Measurements from ENCODE around the gene UBE2E2. TPM values are rescaled to one million over a fixed set of nuclear protein-coding genes. Genes with fewer than 3 reads are reported as not detected.

UBE2E2 gene
- total and polyA plus RNA-seq, 2 of the 13 experiments (the other 11 are each of a cell fraction or from before 2014, with no cell fraction given): 0.77 to 1.5 TPM

DNA sequence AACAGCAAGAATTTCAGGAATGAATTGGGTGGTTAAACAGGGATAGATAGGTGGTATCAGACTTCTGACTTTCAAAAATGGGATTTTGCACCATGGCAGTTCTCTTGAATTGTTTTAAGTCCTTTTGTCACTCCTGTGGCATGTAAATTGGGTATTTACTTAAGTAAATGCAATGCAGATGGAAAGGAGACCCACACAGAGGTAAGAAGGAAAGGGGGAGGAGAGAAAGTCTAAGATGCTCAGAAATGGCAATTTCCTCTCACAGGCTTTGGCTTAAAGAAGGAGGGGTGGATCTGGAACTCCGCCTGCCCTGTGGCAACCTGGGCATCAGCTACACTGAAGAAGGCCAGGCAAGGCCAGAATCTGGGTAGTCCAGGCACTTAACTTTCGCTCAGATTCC is 405.5 kb downstream of the UBE2E2 start:
- CTCF ChIA-PET (ENCODE audit: low intra/inter-chr PET ratio, low total read pairs): no interaction called here
- no TSS peak for BruUV-seq (replicated peaks)
- no peaks in the 10 kb centered on the region for H3K36me3 ChIP-seq (replicated peaks in 1 of 2; ENCODE audit: control insufficient read depth in 1 of 2, insufficient read depth in 2 of 2, low read length in 2 of 2)

DNA sequence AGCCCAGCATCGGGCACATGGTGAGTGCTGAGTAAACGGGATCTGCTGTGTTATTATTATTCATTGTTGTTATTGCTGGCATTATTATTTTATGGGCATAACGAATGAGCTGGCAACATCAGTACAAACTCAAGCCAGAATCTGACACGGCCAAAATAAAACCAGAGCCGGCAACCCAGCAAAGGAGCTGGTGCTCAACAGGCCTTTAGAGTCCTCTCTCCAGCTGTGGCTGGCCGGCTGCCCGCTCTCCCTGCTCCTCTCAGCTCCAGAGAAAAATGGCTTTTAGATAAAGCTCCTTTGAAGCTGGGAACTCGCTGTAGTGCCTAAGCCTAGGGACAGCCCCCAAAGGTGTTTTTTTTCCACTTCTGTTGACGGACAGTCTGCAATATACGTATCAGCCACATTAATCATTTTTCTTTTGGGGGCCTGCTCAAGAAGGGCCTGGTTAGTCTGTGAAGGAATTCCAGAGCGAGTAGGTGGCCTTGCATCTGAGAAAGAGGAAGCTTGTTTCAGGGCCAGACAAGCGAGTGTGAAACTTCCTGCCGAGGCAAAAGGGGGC is 408.7 kb downstream of the UBE2E2 start:
- Histone ChIP-seq H3K36me3 (replicated peaks in 1 of 2; ENCODE audit: control insufficient read depth in 1 of 2, insufficient read depth in 2 of 2, low read length in 2 of 2) (no peaks in the 10 kb centered on the region), H3K79me2 (ENCODE audit: insufficient read depth, low read length) (no peaks in the 10 kb centered on the region), H3K27me3 (ENCODE audit: control insufficient read depth in 1 of 2, insufficient read depth in 2 of 2, low read length in 2 of 2) (peaks cover 0 to 17% of the 10 kb centered on the region in 2 experiments; a peak in 2 of 5 replicates), H3K9ac (ENCODE audit: insufficient read depth, low read depth, low read length) (no peak overlapping the region), H3K4me1 (ENCODE audit: insufficient read depth, low read length) (no peaks in the 10 kb centered on the region), H2AFZ (ENCODE audit: low read length) (no peak overlapping the region), H3K4me3 (replicated peaks in 1 of 3; ENCODE audit: insufficient read depth in 1 of 3, low read depth in 2 of 3, low read length in 3 of 3) (no peak overlapping the region), H4K20me1 (ENCODE audit: insufficient read depth, low read length) (no peaks in the 10 kb centered on the region), H3K27ac (ENCODE audit: extremely low read length, insufficient read depth, low read length) (no peak overlapping the region), H3K9me3 (ENCODE audit: low read length) (no peaks in the 10 kb centered on the region), H3K4me2 (ENCODE audit: low read depth, low read length) (no peak overlapping the region)
- intact Hi-C loops (cut with micrococcal nuclease; ENCODE audit: unreplicated experiment) (no loop called here), in situ Hi-C loops (cut with HindIII; ENCODE audit: extremely low pct_ligation_motif_present, low pct_unique_long_range_greater_than_20kb) (no loop called here)
- WGBS (ENCODE audit: low lambda C conversion rate): 22% methylated on average over 13 of the region's 13 CpGs
- ChIA-PET CTCF (ENCODE audit: low intra/inter-chr PET ratio, low total read pairs) (no interaction called here), POLR2A (no interaction called here)
- BruUV-seq (replicated peaks): no TSS peak
- FAIRE-seq: no peak
- peak; percentile 37; the same call in 2 of the 3 replicates for ATAC-seq
- DNase-seq (ENCODE audit: low spot score): no peak
- TF ChIP-seq, protein P1, sequence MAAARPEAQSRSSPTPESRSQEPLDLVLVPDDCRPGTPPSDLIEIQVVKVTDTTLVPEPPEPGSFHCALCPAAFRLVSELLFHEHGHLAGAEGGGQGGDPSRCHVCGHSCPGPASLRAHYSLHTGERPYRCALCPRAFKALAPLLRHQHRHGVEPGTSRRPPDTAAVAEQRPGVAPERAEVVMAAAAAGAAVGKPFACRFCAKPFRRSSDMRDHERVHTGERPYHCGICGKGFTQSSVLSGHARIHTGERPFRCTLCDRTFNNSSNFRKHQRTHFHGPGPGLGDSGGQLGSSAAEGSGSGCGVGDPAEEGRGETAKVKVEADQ (CRISPR knock-in tag; IDR thresholded peaks at IDR 0.05; ENCODE audit: borderline replicate concordance): no peak
- TF ChIP-seq DR1 (CRISPR knock-in tag; IDR thresholded peaks at IDR 0.05) (no peak), ZNF329 (CRISPR knock-in tag; IDR thresholded peaks at IDR 0.05; ENCODE audit: low read depth) (no peak), HNF4G (IDR thresholded peaks at IDR 0.05; ENCODE audit: borderline replicate concordance, low read depth, low read length) (no peak), HNF4G (CRISPR knock-in tag; IDR thresholded peaks at IDR 0.05; ENCODE audit: borderline replicate concordance, low read depth) (no peak), TBX2 (CRISPR knock-in tag; IDR thresholded peaks at IDR 0.05; ENCODE audit: borderline replicate concordance) (no peak), NFIC (IDR thresholded peaks at IDR 0.05; ENCODE audit: low read length) (no peak), ZNF614 (CRISPR knock-in tag; IDR thresholded peaks at IDR 0.05; ENCODE audit: borderline replicate concordance) (no peak), JUND (CRISPR knock-in tag; IDR thresholded peaks at IDR 0.05) (no peak), ZBTB8A (CRISPR knock-in tag; IDR thresholded peaks at IDR 0.05; ENCODE audit: borderline replicate concordance, low read depth) (no peak)
- TF ChIP-seq, protein P2, sequence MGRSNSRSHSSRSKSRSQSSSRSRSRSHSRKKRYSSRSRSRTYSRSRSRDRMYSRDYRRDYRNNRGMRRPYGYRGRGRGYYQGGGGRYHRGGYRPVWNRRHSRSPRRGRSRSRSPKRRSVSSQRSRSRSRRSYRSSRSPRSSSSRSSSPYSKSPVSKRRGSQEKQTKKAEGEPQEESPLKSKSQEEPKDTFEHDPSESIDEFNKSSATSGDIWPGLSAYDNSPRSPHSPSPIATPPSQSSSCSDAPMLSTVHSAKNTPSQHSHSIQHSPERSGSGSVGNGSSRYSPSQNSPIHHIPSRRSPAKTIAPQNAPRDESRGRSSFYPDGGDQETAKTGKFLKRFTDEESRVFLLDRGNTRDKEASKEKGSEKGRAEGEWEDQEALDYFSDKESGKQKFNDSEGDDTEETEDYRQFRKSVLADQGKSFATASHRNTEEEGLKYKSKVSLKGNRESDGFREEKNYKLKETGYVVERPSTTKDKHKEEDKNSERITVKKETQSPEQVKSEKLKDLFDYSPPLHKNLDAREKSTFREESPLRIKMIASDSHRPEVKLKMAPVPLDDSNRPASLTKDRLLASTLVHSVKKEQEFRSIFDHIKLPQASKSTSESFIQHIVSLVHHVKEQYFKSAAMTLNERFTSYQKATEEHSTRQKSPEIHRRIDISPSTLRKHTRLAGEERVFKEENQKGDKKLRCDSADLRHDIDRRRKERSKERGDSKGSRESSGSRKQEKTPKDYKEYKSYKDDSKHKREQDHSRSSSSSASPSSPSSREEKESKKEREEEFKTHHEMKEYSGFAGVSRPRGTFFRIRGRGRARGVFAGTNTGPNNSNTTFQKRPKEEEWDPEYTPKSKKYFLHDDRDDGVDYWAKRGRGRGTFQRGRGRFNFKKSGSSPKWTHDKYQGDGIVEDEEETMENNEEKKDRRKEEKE (IDR thresholded peaks at IDR 0.05): no peak
- TF ChIP-seq, protein P3, sequence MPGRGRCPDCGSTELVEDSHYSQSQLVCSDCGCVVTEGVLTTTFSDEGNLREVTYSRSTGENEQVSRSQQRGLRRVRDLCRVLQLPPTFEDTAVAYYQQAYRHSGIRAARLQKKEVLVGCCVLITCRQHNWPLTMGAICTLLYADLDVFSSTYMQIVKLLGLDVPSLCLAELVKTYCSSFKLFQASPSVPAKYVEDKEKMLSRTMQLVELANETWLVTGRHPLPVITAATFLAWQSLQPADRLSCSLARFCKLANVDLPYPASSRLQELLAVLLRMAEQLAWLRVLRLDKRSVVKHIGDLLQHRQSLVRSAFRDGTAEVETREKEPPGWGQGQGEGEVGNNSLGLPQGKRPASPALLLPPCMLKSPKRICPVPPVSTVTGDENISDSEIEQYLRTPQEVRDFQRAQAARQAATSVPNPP (CRISPR knock-in tag; IDR thresholded peaks at IDR 0.05): no peak

More for the DNA sequence above, 405.5 kb downstream of the UBE2E2 start:
- in situ Hi-C loops (cut with HindIII; ENCODE audit: extremely low pct_ligation_motif_present, low pct_unique_long_range_greater_than_20kb) (no loop called here), intact Hi-C loops (cut with micrococcal nuclease; ENCODE audit: unreplicated experiment) (no loop called here)
- Histone ChIP-seq H3K4me1 (ENCODE audit: insufficient read depth, low read length) (no peaks in the 10 kb centered on the region), H4K20me1 (ENCODE audit: insufficient read depth, low read length) (no peaks in the 10 kb centered on the region), H3K9ac (ENCODE audit: insufficient read depth, low read depth, low read length) (no peak overlapping the region), H3K79me2 (ENCODE audit: insufficient read depth, low read length) (no peaks in the 10 kb centered on the region), H3K4me3 (replicated peaks in 1 of 3; ENCODE audit: insufficient read depth in 1 of 3, low read depth in 2 of 3, low read length in 3 of 3) (no peak overlapping the region), H3K4me2 (ENCODE audit: low read depth, low read length) (no peak overlapping the region), H3K9me3 (ENCODE audit: low read length) (no peaks in the 10 kb centered on the region), H3K27me3 (ENCODE audit: control insufficient read depth in 1 of 2, insufficient read depth in 2 of 2, low read length in 2 of 2) (peaks cover 0 to 26% of the 10 kb centered on the region in 2 experiments; a peak in 2 of 5 replicates), H3K27ac (ENCODE audit: extremely low read length, insufficient read depth, low read length) (no peak overlapping the region), H2AFZ (ENCODE audit: low read length) (no peak overlapping the region)
- TF ChIP-seq JUND (CRISPR knock-in tag; IDR thresholded peaks at IDR 0.05) (no peak), NR3C1 (CRISPR knock-in tag; IDR thresholded peaks at IDR 0.05) (no peak)
- FAIRE-seq: no peak
- 25% methylated on average over 2 of the region's 2 CpGs for WGBS (ENCODE audit: low lambda C conversion rate)
- DNase-seq (ENCODE audit: low spot score): no peak
- no peak for ATAC-seq
- POLR2A ChIA-PET: no interaction called here

Data from HepG2 (cell line).